T47D (cell line): Measurements from ENCODE around the gene PLEKHH2.
"Not testable (repeated sequence)": the region's sequence is repeated elsewhere in the genome, so short reads cannot be mapped to it uniquely, and the experiment has no call there.

Experiments
- DNase-seq, 2 experiments: peaks; one replicate each; pipeline versions ENCODE4 v3.0.0 to v3.0.0-alpha.2; 2011 to 2012; ENCODE audit warnings: low read depth in 1 of 2, low spot score in 1 of 2
- JUND ChIP-seq: IDR thresholded peaks from 2 replicates; pipeline ENCODE4 v1.6.1; 2012; ENCODE audit warnings: low read depth
- in situ Hi-C: cut with HindIII; loops from 2 replicates; pipeline ENCODE4 v1.10.0; 2016; ENCODE audit warnings: low sequenced_read_pairs, low pct_unique_long_range_greater_than_20kb

PLEKHH2 gene

GRCh38 chr2:43657241-43657640 lies 20.2 kb downstream of the PLEKHH2 start:
- no peak for TF ChIP-seq JUND
- in situ Hi-C loops, result no loop called here

DNA sequence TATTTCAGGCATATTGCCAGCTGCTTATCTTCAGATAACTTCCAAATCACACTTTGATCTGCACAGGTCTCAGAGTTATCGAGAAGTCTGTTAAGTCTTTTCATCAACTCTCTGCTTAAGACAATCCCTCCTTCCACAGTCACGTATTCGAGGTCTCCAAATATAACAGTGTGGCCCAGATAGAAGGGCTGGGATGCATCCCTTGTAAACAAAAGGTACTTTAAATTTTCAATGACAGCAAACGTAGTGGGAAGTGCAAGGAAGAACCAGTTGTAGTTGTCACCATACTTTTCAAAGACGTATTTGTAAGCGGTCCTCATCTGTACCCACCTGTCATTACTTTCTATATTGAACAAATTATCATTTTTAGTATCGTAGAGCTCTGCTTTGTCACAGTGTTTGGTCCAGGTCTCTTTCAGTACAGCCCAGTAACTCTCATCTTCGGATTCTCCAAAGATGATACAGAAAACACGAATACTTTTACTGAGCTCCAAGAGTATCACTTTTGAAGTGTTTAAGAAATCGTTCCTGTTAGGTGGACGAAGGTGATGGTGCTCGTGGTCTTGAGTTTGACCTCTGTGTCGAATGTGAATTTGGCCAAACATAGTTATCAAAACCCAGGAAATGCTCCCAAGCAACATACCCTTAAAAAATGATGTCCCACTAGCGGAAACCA lies 38.7 kb downstream of the PLEKHH2 start:
- in situ Hi-C loops, result no loop called here
- TF ChIP-seq JUND, result no peak
- DNase-seq, result no peak

More at GRCh38 chr2:43657241-43657640, 20.2 kb downstream of the PLEKHH2 start:
- no peak for DNase-seq

- DNase-seq, result peak; percentile 18 to 33
- in situ Hi-C loops, result no loop called here
- TF ChIP-seq JUND, result no peak
These were observed 39.4 kb downstream of the PLEKHH2 start, which contains the start of gene C1GALT1C1L for GRCh38 chr2:43676322-43677050. Gene C1GALT1C1L (minus strand): TSS chr2:43676429. CDS start chr2:43676322, 107 bp downstream.

- in situ Hi-C loops, DNase-seq: not testable (repeated sequence)
These were observed 40.7 kb downstream of the PLEKHH2 start for GRCh38 chr2:43677783-43678182.

- TF ChIP-seq JUND, result no peak
- no peak for DNase-seq
- in situ Hi-C loops, result no loop called here
These were observed 48.3 kb downstream of the PLEKHH2 start for GRCh38 chr2:43685357-43685756.

DNA sequence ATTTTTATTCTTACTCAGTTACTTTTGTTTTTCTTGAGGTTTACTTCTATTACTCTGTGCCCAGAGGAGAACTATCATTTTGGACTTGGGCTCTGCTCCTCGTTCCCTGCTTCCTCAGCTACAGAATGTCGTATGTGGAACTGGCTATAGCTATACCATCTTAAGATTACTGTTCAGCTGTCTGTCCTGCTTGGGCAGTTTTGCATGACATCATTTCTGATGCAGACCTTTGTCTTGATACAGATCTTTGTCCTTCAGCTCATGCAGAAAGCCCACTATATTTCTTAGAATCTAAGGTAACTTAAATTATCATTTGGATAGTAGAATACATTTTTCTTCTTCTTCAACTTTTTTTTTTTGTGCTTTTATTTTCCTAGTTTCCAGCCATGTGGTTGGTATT lies 52.9 kb downstream of the PLEKHH2 start:
- in situ Hi-C loops, result no loop called here
- DNase-seq, result peak in 1 of 2 experiments; percentile 9

DNA sequence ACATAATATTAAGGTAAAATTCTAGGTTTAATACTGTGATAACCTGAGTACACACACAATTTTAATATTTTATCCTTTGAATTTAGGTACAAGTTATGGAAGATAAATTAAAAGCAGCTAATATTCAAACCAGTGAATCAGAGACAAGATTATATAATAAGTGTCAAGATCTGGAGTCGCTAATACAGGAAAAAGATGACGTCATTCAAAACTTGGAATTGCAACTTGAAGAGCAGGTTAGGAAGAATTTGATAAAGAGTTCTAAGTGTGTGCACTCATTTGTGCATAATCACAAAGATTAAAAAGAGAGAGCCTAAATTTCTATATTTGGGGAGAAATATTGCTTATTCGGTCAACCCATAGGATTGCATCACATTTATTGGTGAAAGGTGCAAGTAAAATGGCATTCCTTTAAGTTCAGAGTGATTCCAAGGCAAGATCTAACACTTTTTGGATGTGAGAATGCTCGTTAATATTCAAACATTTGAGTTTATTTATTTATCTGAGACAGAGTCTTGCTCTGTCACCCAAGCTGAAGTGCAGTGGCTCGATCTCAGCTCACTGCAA lies 55.5 kb downstream of the PLEKHH2 start:
- no peak for DNase-seq
- no peak for TF ChIP-seq JUND
- in situ Hi-C loops, result no loop called here

More for the DNA sequence above, 52.9 kb downstream of the PLEKHH2 start:
- TF ChIP-seq JUND, result no peak

DNA sequence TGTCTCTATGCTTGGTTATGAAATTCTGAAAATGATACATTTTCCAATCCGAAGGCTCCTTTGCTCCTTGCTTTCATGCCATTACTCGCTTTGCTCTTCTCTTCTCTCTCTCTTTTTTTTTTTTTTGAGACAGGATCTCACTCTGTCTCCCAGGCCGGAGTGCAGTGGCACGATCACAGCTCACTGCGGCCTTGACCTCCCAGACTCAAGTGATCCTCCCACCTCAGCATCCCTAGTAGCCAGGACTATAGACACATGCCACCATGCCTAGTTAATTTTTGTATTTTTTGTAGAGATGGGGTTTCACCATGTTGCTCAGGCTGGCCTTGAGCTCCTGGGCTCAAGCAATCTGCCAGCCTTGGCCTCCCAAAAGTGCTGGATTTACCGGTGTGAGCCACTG lies 61.1 kb downstream of the PLEKHH2 start:
- in situ Hi-C loops, DNase-seq: not testable (repeated sequence)

- no peak for TF ChIP-seq JUND
- in situ Hi-C loops, result no loop called here
- DNase-seq, result no peak
These were observed 62.7 kb downstream of the PLEKHH2 start for GRCh38 chr2:43699761-43700160.

- TF ChIP-seq JUND, result no peak
- in situ Hi-C loops, result no loop called here
- DNase-seq, result no peak
These were observed 64.1 kb downstream of the PLEKHH2 start for GRCh38 chr2:43701111-43701510.

DNA sequence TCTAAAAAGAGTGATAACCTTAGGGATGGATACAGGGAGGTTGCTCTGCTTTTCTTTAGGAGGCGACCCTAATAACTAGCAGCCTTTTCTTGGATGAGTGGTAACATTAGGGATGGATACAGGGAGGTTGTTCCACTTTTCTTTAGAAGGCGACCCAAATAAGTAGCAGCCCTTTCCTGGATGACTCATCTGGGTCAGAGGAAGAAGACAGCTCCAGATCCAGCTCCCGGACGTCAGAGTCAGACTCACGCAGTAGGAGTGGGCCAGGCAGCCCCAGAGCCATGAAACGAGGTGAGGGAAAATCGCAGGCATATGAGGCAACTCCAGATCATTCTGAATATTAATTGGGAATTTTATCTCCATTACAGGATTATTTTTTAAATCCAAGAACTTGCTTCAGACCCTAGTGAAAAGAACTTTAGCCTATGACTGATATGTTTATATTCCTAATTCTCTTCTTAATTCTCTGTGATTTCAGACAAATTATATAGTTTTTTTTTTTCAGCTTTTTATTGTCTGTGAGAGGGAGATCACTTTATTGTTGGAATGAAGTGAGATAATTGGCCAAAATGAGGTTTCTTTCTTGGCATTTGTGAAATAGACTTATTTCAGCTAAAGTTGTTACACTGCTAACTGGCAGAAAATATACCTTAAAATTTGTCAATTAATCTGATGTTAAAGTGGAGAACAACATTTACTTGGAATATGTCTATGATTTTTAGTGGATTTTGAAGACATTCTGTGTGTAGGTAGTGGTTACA lies 70.4 kb downstream of the PLEKHH2 start:
- no peak for TF ChIP-seq JUND
- DNase-seq, result no peak
- in situ Hi-C loops, result no loop called here

DNA sequence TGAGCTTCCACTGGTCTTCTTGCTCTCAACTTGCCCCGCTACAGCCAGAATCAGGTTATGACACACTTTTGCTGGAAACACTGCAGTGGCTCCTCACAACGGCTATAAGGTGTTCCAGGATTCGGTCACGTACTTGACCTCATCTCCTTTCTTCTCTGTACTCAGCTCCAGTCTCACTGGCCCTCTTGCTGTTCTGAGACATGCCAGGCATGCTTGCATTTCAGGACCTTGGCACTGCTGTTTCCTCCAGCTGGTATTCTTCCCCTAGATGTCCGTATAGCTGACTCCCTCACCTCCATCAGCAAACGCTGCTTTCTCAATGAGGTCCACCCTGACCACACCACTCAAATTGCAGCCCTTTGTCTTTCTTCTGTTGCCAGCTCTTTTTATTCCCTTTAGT lies 71.1 kb downstream of the PLEKHH2 start:
- DNase-seq, result no peak
- in situ Hi-C loops, result no loop called here
- TF ChIP-seq JUND, result no peak
